Spleen (tissue), 7 donors: Measurements from ENCODE around the gene FAM131C.
"Not testable (repeated sequence)": the region's sequence is repeated elsewhere in the genome, so short reads cannot be mapped to it uniquely, and the experiment has no call there.

Experiments used
- POLR2A ChIP-seq, 3 donors: fragments of 450-650 bp; IDR thresholded peaks; one replicate each; pipeline ENCODE4 v1.5.1; 2017; ENCODE audit warnings: antibody characterized with exemption in 3 of 3, mild to moderate bottlenecking in 1 of 3
- POLR2AphosphoS5 ChIP-seq, 3 donors: sonication (generic); formaldehyde crosslinking; IDR thresholded peaks; one replicate each; pipeline ENCODE4 v1.5.1; 2017; ENCODE audit warnings: antibody characterized with exemption in 3 of 3
- TF ChIP-seq, protein P1 (sequence below), 11 experiments: fragments of 200-600 bp in 7 of 11; fragments of 450-650 bp in 4 of 11; sonication (generic) in 4 of 11; IDR thresholded peaks in 8 of 11; conservative IDR thresholded peaks in 3 of 11; 1 replicate in 7 of 11; 2 replicates in 4 of 11; pipeline versions ENCODE4 v1.4.0 to v1.8.0; 2016 to 2021; ENCODE audit warnings: antibody characterized with exemption in 11 of 11, inconsistent platforms in 4 of 11, mild to moderate bottlenecking in 1 of 11
- donor health status: DM: no; HTN: no; CAD: no; lungs with moderate emphysema.
- donor health status: DM: no; HTN: no; CAD: no.
- donor health status: DM: no; HTN: no; CAD: no.

DNA sequence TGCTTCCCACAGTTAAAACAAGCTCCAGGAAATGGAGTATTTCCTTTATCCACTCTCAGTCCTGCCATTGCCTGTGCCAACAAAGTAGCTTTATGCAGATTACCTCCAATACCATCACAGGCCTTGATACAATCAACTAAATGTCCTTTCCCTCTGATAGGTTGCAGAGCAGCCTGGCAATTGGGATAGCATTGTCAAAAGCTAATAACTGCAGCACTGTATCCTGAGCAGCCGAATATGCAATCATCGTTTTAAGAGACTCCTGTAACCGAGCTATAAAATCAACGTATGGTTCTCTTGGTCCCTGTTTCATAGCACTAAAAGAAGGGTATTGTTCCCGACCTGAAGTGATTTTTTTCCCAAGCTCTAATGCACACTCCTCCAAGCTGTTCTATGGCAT is 33.6 kb upstream of the FAM131C start:
- TF ChIP-seq, protein P1, sequence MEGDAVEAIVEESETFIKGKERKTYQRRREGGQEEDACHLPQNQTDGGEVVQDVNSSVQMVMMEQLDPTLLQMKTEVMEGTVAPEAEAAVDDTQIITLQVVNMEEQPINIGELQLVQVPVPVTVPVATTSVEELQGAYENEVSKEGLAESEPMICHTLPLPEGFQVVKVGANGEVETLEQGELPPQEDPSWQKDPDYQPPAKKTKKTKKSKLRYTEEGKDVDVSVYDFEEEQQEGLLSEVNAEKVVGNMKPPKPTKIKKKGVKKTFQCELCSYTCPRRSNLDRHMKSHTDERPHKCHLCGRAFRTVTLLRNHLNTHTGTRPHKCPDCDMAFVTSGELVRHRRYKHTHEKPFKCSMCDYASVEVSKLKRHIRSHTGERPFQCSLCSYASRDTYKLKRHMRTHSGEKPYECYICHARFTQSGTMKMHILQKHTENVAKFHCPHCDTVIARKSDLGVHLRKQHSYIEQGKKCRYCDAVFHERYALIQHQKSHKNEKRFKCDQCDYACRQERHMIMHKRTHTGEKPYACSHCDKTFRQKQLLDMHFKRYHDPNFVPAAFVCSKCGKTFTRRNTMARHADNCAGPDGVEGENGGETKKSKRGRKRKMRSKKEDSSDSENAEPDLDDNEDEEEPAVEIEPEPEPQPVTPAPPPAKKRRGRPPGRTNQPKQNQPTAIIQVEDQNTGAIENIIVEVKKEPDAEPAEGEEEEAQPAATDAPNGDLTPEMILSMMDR (IDR thresholded peaks at IDR 0.05 in 8 of 11, conservative IDR thresholded peaks at IDR 0.05 in 3 of 11): not testable (repeated sequence)
- not testable (repeated sequence) for TF ChIP-seq POLR2A, POLR2AphosphoS5 (IDR thresholded peaks at IDR 0.05)
